Body of pancreas (tissue), 4 donors: ENCODE measurements around the gene TNS3. TPM values are rescaled to one million over a fixed set of nuclear protein-coding genes. Genes with fewer than 3 reads are reported as not detected.

Source experiments
- ATAC-seq: fragments of 150-250 bp; one replicate; pipeline ENCODE4 v1.9.1; 2016
- DNase-seq, 4 donors: peaks; one replicate each; pipeline ENCODE4 v3.0.0-alpha.2; 2019
- H3K27ac ChIP-seq, 4 donors: fragments of 200-600 bp; sonication (generic); 1 replicate in 3 of 4; 2 replicates in 1 of 4; pipeline versions ENCODE4 v1.5.1 to v1.6.1; 2016 to 2019; ENCODE audit warnings: mild to moderate bottlenecking in 1 of 4, mixed read lengths in 1 of 4, moderate library complexity in 1 of 4
- H3K27me3 ChIP-seq, 2 donors: fragments of 200-600 bp; sonication (generic); one replicate each; pipeline ENCODE4 v1.6.0; 2016; ENCODE audit warnings: mild to moderate bottlenecking in 1 of 2
- H3K36me3 ChIP-seq, 2 donors: fragments of 200-600 bp; sonication (generic); replicated peaks in 1 of 2; 2 replicates each; pipeline ENCODE4 v1.5.1; 2016; ENCODE audit warnings: low read depth in 2 of 2; ENCODE audit not compliant: insufficient read depth in 1 of 2
- H3K4me1 ChIP-seq: fragments of 200-600 bp; sonication (generic); one replicate; pipeline ENCODE4 v1.6.0; 2016
- H3K4me3 ChIP-seq, 2 donors: fragments of 200-600 bp; sonication (generic); 1 replicate in 1 of 2; 2 replicates in 1 of 2; pipeline ENCODE4 v1.5.1; 2016 to 2019
- H3K9me3 ChIP-seq, 3 donors: fragments of 200-600 bp; sonication (generic); 1 replicate in 2 of 3; 2 replicates in 1 of 3; pipeline ENCODE4 v1.5.1; 2016
- POLR2A ChIP-seq, 3 donors: fragments of 450-650 bp; IDR thresholded peaks; one replicate each; pipeline ENCODE4 v1.6.1; 2016; ENCODE audit warnings: antibody characterized with exemption in 3 of 3, mild to moderate bottlenecking in 2 of 3
- WGBS, 2 donors: methylation state at CpG; one replicate each; pipeline ENCODE4 v1.1.5; 2017; 5-methylcytosine and 5-hydroxymethylcytosine counted together
- intact Hi-C: fragments of 100-400 bp; cut with DNase I; formaldehyde crosslinking; loops from one replicate; pipeline ENCODE4 v1.15.1; 2023
- total RNA-seq, 2 donors: library from RNA; depleted of rRNA; stranded (reverse); fragments of >200 nt; gene quantifications; one replicate each; pipeline ENCODE4 v1.1.0, GENCODE V29; 2016
- TF ChIP-seq, protein P1 (sequence below), 7 experiments: fragments of 450-650 bp in 4 of 7; fragments of 200-600 bp in 3 of 7; sonication (generic) in 3 of 7; IDR thresholded peaks; one replicate each; pipeline ENCODE4 v1.5.1; 2016 to 2019; ENCODE audit warnings: antibody characterized with exemption in 7 of 7

The TNS3 gene
- total RNA-seq, 2 donors from 2014 or later: 100 to 265 TPM

DNA sequence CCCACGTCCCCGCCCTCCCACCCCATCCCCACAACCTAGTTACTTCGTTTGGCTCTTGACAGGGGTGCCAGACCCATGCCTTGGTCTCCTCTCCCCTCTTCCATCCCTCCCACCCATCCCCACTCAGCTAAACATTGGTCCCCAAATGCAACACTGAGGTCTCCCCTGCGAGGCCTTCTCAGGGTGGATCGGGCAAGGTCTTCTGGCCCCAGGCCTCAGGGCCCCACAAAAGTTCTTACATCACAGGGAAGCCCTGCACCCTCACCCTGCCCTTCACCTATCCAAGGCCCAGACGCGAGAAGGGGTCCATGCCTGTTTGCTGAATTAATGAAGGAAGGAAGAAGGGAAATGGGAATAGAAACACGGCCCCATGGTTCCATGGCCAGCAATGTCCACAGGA is 32.0 kb downstream of the TNS3 start:
- Histone ChIP-seq H3K27me3 (no peaks in the 10 kb centered on the region), H3K9me3 (no peaks in the 10 kb centered on the region), H3K36me3 (no peaks in the 10 kb centered on the region), H3K4me3 (no peak overlapping the region), H3K27ac (no peak overlapping the region), H3K4me1 (peaks cover 5% of the 10 kb centered on the region)
- 90 to 95% methylated on average over 8 of the region's 8 CpGs for WGBS, 2 donors
- ATAC-seq (no peak), DNase-seq (no peak)
- no peak for TF ChIP-seq POLR2A (IDR thresholded peaks at IDR 0.05)
- TF ChIP-seq, protein P1, sequence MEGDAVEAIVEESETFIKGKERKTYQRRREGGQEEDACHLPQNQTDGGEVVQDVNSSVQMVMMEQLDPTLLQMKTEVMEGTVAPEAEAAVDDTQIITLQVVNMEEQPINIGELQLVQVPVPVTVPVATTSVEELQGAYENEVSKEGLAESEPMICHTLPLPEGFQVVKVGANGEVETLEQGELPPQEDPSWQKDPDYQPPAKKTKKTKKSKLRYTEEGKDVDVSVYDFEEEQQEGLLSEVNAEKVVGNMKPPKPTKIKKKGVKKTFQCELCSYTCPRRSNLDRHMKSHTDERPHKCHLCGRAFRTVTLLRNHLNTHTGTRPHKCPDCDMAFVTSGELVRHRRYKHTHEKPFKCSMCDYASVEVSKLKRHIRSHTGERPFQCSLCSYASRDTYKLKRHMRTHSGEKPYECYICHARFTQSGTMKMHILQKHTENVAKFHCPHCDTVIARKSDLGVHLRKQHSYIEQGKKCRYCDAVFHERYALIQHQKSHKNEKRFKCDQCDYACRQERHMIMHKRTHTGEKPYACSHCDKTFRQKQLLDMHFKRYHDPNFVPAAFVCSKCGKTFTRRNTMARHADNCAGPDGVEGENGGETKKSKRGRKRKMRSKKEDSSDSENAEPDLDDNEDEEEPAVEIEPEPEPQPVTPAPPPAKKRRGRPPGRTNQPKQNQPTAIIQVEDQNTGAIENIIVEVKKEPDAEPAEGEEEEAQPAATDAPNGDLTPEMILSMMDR (IDR thresholded peaks at IDR 0.05): no peak
- intact Hi-C loops: no loop called here

DNA sequence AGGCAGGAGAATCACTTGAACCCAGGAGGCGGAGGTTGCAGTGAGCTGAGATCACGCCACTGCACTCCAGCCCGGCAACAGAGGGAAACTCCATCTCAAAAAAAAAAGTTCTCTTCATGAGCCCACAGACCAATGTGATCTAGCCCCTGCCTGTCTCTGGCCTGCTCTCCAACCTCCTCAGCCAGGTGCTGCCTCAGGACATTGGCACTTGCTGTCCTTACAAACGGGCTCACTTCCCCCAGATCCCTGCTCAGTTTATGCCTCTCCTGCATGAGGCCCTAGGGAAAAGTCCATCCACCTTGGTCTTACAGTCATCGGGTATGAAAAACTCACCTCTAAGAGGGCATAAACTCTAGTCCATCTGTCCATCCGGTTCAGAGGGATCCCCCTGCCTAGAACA is 32.5 kb downstream of the TNS3 start:
- intact Hi-C loops: no loop called here
- 89 to 100% methylated on average over 6 of the region's 6 CpGs for WGBS, 2 donors
- no peaks in the 10 kb centered on the region for H3K36me3 ChIP-seq
- no peaks in the 10 kb centered on the region for H3K27me3 ChIP-seq
- H3K4me1 ChIP-seq: peaks cover 5% of the 10 kb centered on the region
- ATAC-seq (no peak), DNase-seq (no peak)
- H3K9me3 ChIP-seq: no peaks in the 10 kb centered on the region
- no peak for TF ChIP-seq POLR2A (IDR thresholded peaks at IDR 0.05)
- no peak overlapping the region for H3K27ac ChIP-seq
- H3K4me3 ChIP-seq: no peak overlapping the region

DNA sequence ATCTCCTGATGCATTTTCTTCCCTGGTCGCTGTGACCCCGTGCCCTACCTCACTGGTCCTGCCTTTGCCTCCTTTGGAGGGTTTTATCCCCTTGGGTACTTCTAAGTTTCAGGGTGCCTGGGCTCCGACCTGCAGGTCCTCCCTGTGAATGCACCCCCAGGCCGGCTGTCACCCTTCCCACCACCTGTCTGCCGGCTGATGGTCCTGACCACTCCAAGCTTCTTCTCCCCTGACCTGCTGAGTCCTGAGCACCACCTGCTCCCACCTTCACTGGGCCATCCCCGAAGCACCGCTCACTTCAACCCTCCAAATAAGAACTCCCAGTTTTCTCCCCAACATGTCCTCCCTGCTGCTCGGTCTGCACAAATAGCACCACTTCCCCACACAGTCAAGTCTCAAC is 33.4 kb downstream of the TNS3 start:
- Histone ChIP-seq H3K36me3 (no peaks in the 10 kb centered on the region), H3K27me3 (no peaks in the 10 kb centered on the region), H3K4me1 (peaks cover 5% of the 10 kb centered on the region), H3K9me3 (no peaks in the 10 kb centered on the region), H3K27ac (no peak overlapping the region), H3K4me3 (no peak overlapping the region)
- no peak for DNase-seq
- ATAC-seq: no peak
- 90 to 91% methylated on average over 8 of the region's 8 CpGs for WGBS, 2 donors
- intact Hi-C loops: no loop called here
- no peak for TF ChIP-seq POLR2A (IDR thresholded peaks at IDR 0.05)
- TF ChIP-seq, protein P1 (IDR thresholded peaks at IDR 0.05): no peak

DNA sequence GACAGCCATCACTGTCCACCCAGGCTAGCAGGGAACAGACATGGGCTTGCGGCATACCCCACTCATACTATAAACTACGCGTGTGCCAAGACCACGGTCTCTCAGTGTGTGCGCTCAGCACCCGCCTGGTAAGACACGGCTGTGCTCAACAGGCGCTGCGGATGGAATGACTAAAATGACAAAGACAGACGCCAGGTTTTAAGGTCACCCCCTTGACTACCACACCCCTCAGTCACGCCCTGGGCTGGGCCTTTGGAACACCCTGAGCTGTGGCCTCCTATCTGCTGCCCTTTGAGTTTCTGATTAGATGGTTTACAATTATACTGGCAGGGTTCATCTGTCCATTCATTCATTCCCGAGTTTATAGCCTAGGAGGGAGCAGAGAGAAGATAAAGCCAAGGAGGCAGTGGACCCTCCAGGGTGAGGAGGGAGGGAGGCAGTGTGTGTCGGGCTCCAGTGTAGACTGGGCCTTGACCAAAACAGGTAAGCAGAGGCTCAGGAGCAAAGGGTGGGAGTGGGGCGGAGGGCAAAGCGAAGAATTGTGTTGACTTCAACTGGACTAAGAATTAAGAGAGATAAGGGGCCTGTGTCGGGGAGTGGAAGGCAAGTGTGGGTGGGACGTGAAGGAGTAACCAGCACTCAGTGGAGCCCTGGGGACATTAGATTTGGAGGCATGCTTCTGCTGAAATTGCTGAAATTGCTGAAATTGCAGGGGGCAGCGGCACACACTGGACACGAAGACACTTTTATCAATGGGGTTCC is 35.0 kb downstream of the TNS3 start:
- TF ChIP-seq, protein P1 (IDR thresholded peaks at IDR 0.05): no peak
- TF ChIP-seq POLR2A (IDR thresholded peaks at IDR 0.05): no peak
- ATAC-seq: no peak
- 83 to 87% methylated on average over 18 to 19 of the region's 19 CpGs for WGBS, 2 donors

DNA sequence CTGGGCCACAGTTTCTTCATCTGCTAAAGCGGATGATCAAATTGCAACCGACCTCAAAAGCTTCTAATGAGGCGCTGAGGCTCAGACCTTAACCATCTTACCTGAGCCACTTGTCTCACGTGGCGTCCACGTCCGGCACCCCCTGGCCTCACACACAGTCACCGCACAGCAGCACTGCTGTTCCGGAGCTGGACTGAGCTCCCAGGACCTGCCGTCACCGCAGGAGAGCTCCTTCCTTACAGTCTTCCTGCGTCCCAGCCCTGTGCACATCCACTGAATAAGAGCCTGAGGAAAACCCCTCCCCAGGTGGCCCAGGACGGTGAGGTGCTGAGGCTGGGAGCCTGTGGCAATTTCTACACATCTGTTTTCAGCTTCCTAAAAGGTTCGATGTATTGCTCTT is 35.7 kb downstream of the TNS3 start:
- H3K4me1 ChIP-seq: no peaks in the 10 kb centered on the region
- no peak for ATAC-seq
- no peak for TF ChIP-seq POLR2A (IDR thresholded peaks at IDR 0.05)
- TF ChIP-seq, protein P1 (IDR thresholded peaks at IDR 0.05): no peak
- H3K27me3 ChIP-seq: no peaks in the 10 kb centered on the region
- no peak overlapping the region for H3K27ac ChIP-seq
- 93 to 96% methylated on average over 14 of the region's 14 CpGs for WGBS, 2 donors
- H3K4me3 ChIP-seq: no peak overlapping the region
- DNase-seq: no peak
- intact Hi-C loops: no loop called here
- H3K36me3 ChIP-seq: no peaks in the 10 kb centered on the region
- H3K9me3 ChIP-seq: no peaks in the 10 kb centered on the region

More for the DNA sequence above, 35.0 kb downstream of the TNS3 start:
- no peak overlapping the region for H3K4me3 ChIP-seq
- H3K36me3 ChIP-seq: no peaks in the 10 kb centered on the region
- H3K9me3 ChIP-seq: no peaks in the 10 kb centered on the region
- H3K4me1 ChIP-seq: no peaks in the 10 kb centered on the region
- no peak overlapping the region for H3K27ac ChIP-seq
- no peak for DNase-seq
- intact Hi-C loops: no loop called here
- H3K27me3 ChIP-seq: no peaks in the 10 kb centered on the region
